Breast epithelium (tissue), 4 donors: ENCODE data around the gene PNPLA7. TPM values are rescaled to one million over a fixed set of nuclear protein-coding genes. Genes with fewer than 3 reads are reported as not detected.

Experiments used
- DNase-seq, 2 donors: peaks; one replicate each; pipeline ENCODE4 v3.0.0-alpha.2; 2019; ENCODE audit warnings: low spot score in 2 of 2
- H3K27ac ChIP-seq, 2 donors: fragments of 200-600 bp; sonication (generic) in 1 of 2; one replicate each; pipeline ENCODE4 v1.5.1; 2016 to 2019; ENCODE audit warnings: mild to moderate bottlenecking in 1 of 2
- H3K27me3 ChIP-seq, 2 donors: fragments of 200-600 bp; sonication (generic) in 1 of 2; one replicate each; pipeline versions ENCODE4 v1.5.1 to v1.6.0; 2017 to 2019; ENCODE audit warnings: control low read depth in 1 of 2, mild to moderate bottlenecking in 1 of 2
- H3K36me3 ChIP-seq: fragments of 200-600 bp; one replicate; pipeline ENCODE4 v1.5.1; 2019
- H3K4me1 ChIP-seq, 2 donors: fragments of 200-600 bp; sonication (generic); one replicate each; pipeline ENCODE4 v1.5.1; 2016 to 2019; ENCODE audit warnings: control low read depth in 1 of 2
- H3K4me3 ChIP-seq, 3 donors: fragments of 200-600 bp; sonication (generic); 1 replicate in 2 of 3; 2 replicates in 1 of 3; pipeline ENCODE4 v1.5.1; 2016 to 2019; ENCODE audit warnings: mild to moderate bottlenecking in 3 of 3, moderate library complexity in 2 of 3
- H3K9me3 ChIP-seq, 2 donors: fragments of 200-600 bp; sonication (generic) in 1 of 2; one replicate each; pipeline ENCODE4 v1.5.1; 2016 to 2019; ENCODE audit warnings: control low read depth in 1 of 2
- CTCF ChIP-seq, 3 donors: fragments of 450-650 bp; IDR thresholded peaks; one replicate each; pipeline ENCODE4 v1.5.1; 2016 to 2017; ENCODE audit warnings: antibody characterized with exemption in 3 of 3, mild to moderate bottlenecking in 3 of 3, moderate library complexity in 3 of 3
- POLR2A ChIP-seq: fragments of 450-650 bp; IDR thresholded peaks from one replicate; pipeline ENCODE4 v1.6.1; 2016; ENCODE audit warnings: antibody characterized with exemption, mild to moderate bottlenecking, moderate library complexity
- POLR2AphosphoS5 ChIP-seq, 3 donors: sonication (generic); formaldehyde crosslinking; IDR thresholded peaks; one replicate each; pipeline ENCODE4 v1.6.1; 2017; ENCODE audit warnings: antibody characterized with exemption in 3 of 3
- intact Hi-C: fragments of 100-400 bp; cut with DNase I; formaldehyde crosslinking; loops from one replicate; pipeline ENCODE4 v1.15.1; 2023; ENCODE audit warnings: low total_unique reads
- total RNA-seq, 3 donors: library from RNA; depleted of rRNA; stranded (reverse); fragments of >200 nt; gene quantifications; one replicate each; pipeline ENCODE4 v1.1.0, GENCODE V29; 2016

PNPLA7 gene
- total RNA-seq, 3 donors from 2014 or later = 17.3 to 18.7 (median 17.7) TPM

GRCh38 chr9:137427454-137428310 is 122.5 kb downstream of the PNPLA7 start:
- no peaks in the 10 kb centered on the region for H3K27me3 ChIP-seq
- H3K36me3 ChIP-seq = no peaks in the 10 kb centered on the region
- H3K27ac ChIP-seq = no peak overlapping the region
- H3K9me3 ChIP-seq = no peaks in the 10 kb centered on the region
- no peak for DNase-seq
- TF ChIP-seq CTCF (IDR thresholded peaks at IDR 0.05) (no peak), POLR2AphosphoS5 (IDR thresholded peaks at IDR 0.05) (no peak), POLR2A (no peak)
- H3K4me3 ChIP-seq = no peak overlapping the region
- peaks cover 0 to 4% of the 10 kb centered on the region in 2 donors for H3K4me1 ChIP-seq
- intact Hi-C loops = no loop called here

- H3K9me3 ChIP-seq = no peaks in the 10 kb centered on the region
- no peak for TF ChIP-seq POLR2AphosphoS5 (IDR thresholded peaks at IDR 0.05)
- no peak for TF ChIP-seq CTCF (IDR thresholded peaks at IDR 0.05)
- no peak for TF ChIP-seq POLR2A
- intact Hi-C loops = no loop called here
- H3K27me3 ChIP-seq = no peaks in the 10 kb centered on the region
- H3K4me3 ChIP-seq = no peak overlapping the region
- peaks cover 0 to 4% of the 10 kb centered on the region in 2 donors for H3K4me1 ChIP-seq
- peak overlapping the region; percentile 60 to 68 for H3K27ac ChIP-seq
- peak in 1 of 2 donors; percentile 68 for DNase-seq
- H3K36me3 ChIP-seq = no peaks in the 10 kb centered on the region
Observed at GRCh38 chr9:137426018-137426681, 124.1 kb downstream of the PNPLA7 start.

GRCh38 chr9:137423514-137424291 is 126.5 kb downstream of the PNPLA7 start:
- no peaks in the 10 kb centered on the region for H3K27me3 ChIP-seq
- DNase-seq = no peak
- no peaks in the 10 kb centered on the region for H3K9me3 ChIP-seq
- H3K4me3 ChIP-seq = peak overlapping the region; percentile 90 to 100 (median 92)
- TF ChIP-seq CTCF (IDR thresholded peaks at IDR 0.05) (peak in 1 of 3 donors; percentile 8), POLR2A (no peak)
- no peaks in the 10 kb centered on the region for H3K36me3 ChIP-seq
- intact Hi-C loops = no loop called here
- H3K4me1 ChIP-seq = peaks cover 0 to 4% of the 10 kb centered on the region in 2 donors
- peak overlapping the region; percentile 88 to 89 for H3K27ac ChIP-seq

GRCh38 chr9:137422604-137423513 is 127.3 kb downstream of the PNPLA7 start, which contains the start of the genes EXD3 and NOXA1:
Gene EXD3, minus strand, starts transcription at chr9:137423162. Its CDS starts 27,805 bp downstream, at chr9:137395357.
Gene NOXA1, plus strand, starts transcription at chr9:137423393. Its CDS starts 137 bp downstream, at chr9:137423530.
- peak in 2 of 3 donors; percentile 43 to 71 for TF ChIP-seq CTCF (IDR thresholded peaks at IDR 0.05)
- TF ChIP-seq POLR2AphosphoS5 (IDR thresholded peaks at IDR 0.05) = peak in 2 of 3 donors; percentile 52 to 61
- TF ChIP-seq POLR2A = no peak
- intact Hi-C loops = no loop called here
- no peaks in the 10 kb centered on the region for H3K36me3 ChIP-seq
- H3K4me3 ChIP-seq = peak within 1 kb of the TSS; percentile 90 to 100 (median 92)
- peak within 1 kb of the TSS; percentile 88 to 89 for H3K27ac ChIP-seq
- no peaks in the 10 kb centered on the region for H3K9me3 ChIP-seq
- DNase-seq = peak; percentile 88 to 95
- peaks cover 0 to 4% of the 10 kb centered on the region in 2 donors for H3K4me1 ChIP-seq
- H3K27me3 ChIP-seq = no peaks in the 10 kb centered on the region
